Right lobe of liver (tissue), 6 donors: Measurements from ENCODE around the gene NAA30. TPM values are rescaled to one million over a fixed set of nuclear protein-coding genes. Genes with fewer than 3 reads are reported as not detected.

ENCODE experiments used
- ATAC-seq, 4 donors: fragments of 200-7000 bp; cut with Tn5 transposase; one replicate each; pipeline ENCODE4 v1.9.1; 2020; ENCODE audit warnings: mild to moderate bottlenecking in 4 of 4, moderate library complexity in 4 of 4
- DNase-seq, 3 donors: peaks; one replicate each; pipeline ENCODE4 v3.0.0-alpha.2; 2020
- H3K27ac ChIP-seq, 3 donors: fragments of 200-600 bp; one replicate each; pipeline ENCODE4 v1.8.0; 2022
- H3K27me3 ChIP-seq, 2 donors: fragments of 200-600 bp; one replicate each; pipeline ENCODE4 v1.8.0; 2022
- H3K36me3 ChIP-seq, 4 donors: fragments of 200-600 bp; sonication (generic) in 1 of 4; one replicate each; pipeline versions ENCODE4 v1.5.1 to v1.8.0; 2017 to 2022; ENCODE audit warnings: control low read depth in 1 of 4
- H3K4me1 ChIP-seq, 4 donors: fragments of 200-600 bp; sonication (generic) in 1 of 4; one replicate each; pipeline versions ENCODE4 v1.5.1 to v1.8.0; 2017 to 2022; ENCODE audit warnings: control low read depth in 1 of 4
- H3K4me3 ChIP-seq, 3 donors: fragments of 200-600 bp; one replicate each; pipeline ENCODE4 v1.8.0; 2022
- H3K9me3 ChIP-seq, 4 donors: fragments of 200-600 bp; sonication (generic) in 1 of 4; one replicate each; pipeline versions ENCODE4 v1.5.1 to v1.8.0; 2017 to 2022; ENCODE audit warnings: control low read depth in 1 of 4
- CTCF ChIP-seq, 4 donors: fragments of 200-600 bp in 3 of 4; fragments of 450-650 bp in 1 of 4; IDR thresholded peaks; one replicate each; pipeline versions ENCODE4 v1.5.1 to v1.8.0; 2016 to 2022; ENCODE audit warnings: antibody characterized with exemption in 4 of 4, mild to moderate bottlenecking in 2 of 4
- POLR2A ChIP-seq: fragments of 450-650 bp; IDR thresholded peaks from one replicate; pipeline ENCODE4 v1.6.1; 2017; ENCODE audit warnings: antibody characterized with exemption, mild to moderate bottlenecking
- WGBS: methylation state at CpG from one replicate; pipeline ENCODE4 v1.1.6; 2018; ENCODE audit warnings: low coverage, low lambda C conversion rate; ENCODE audit not compliant: insufficient coverage; ENCODE audit errors: missing lambda C conversion rate; 5-methylcytosine and 5-hydroxymethylcytosine counted together
- intact Hi-C, 2 donors: fragments of 100-400 bp; cut with DNase I; formaldehyde crosslinking; loops; one replicate each; pipeline versions ENCODE4 v1.11.2 to v1.14.1; 2022
- total RNA-seq, 6 experiments: library from RNA; depleted of rRNA in 2 of 6; stranded (reverse); fragments of >200 nt in 2 of 6; fragmentation: NEBNext Ultra II Directional in 3 of 6; extraction: Animal tissue kit (Norgen Biotek cat#: 25700) in 3 of 6; gene quantifications; one replicate each; pipeline versions ENCODE4 v1.1.0 to v1.2.4, GENCODE V29; 2016 to 2023
- donor health status: DM: no; HTN: yes; CAD: no.
- donor health status: DM: no; HTN: no; CAD: no.
- donor health status: DM: no; HTN: no; CAD: no.
- donor health status: DM: no; HTN: yes; CAD: no.
- donor health status: DM: no; HTN: yes; CAD: no.

NAA30 gene
- total RNA-seq, 6 experiments from 2014 or later = 10.5 to 17.1 (median 13.5) TPM

- DNase-seq (no peak), ATAC-seq (no peak)
- Histone ChIP-seq H3K4me1 (no peaks in the 10 kb centered on the region), H3K27me3 (no peaks in the 10 kb centered on the region), H3K4me3 (no peak overlapping the region), H3K27ac (no peak overlapping the region), H3K36me3 (no peaks in the 10 kb centered on the region), H3K9me3 (no peaks in the 10 kb centered on the region)
- 74% methylated on average over 6 of the region's 6 CpGs for WGBS
- intact Hi-C loops = no loop called here
- TF ChIP-seq CTCF (IDR thresholded peaks at IDR 0.05) (no peak), POLR2A (no peak)
These were observed 73.8 kb downstream of the NAA30 start for GRCh38 chr14:57464008-57464730.

Other genes with a start within 250 kb of the NAA30 start
- 10 to 100 TPM; 20.7 to 34.5 (median 24.6) TPM for gene EXOC5, start 121.7 kb upstream of the NAA30 start, total RNA-seq
- 10 to 100 TPM; 18.1 to 25.1 (median 21.6) TPM for gene AP5M1, start 121.6 kb upstream of the NAA30 start, total RNA-seq
- gene CCDC198, start 103.3 kb downstream of the NAA30 start, total RNA-seq = 10 to 100 TPM; 23.2 to 56.6 (median 37.1) TPM